GM20000 (cell line): Measurements from ENCODE around the gene PMM1.
A peak's percentile ranks its signal among the peaks of the same experiment; 100 is the strongest.
"Not testable (repeated sequence)": the region's sequence is repeated elsewhere in the genome, so short reads cannot be mapped to it uniquely, and the experiment has no call there.

Source experiments
- DNase-seq: peaks from one replicate; pipeline ENCODE4 v3.0.0; 2012; ENCODE audit warnings: low spot score
- CTCF ChIP-seq: IDR thresholded peaks from 2 replicates; pipeline ENCODE4 v1.5.1; 2012; ENCODE audit warnings: mild to moderate bottlenecking, control low read depth; ENCODE audit errors: extremely low read depth, missing control alignments

The PMM1 gene

GRCh38 chr22:41578114-41578513, 11.5 kb downstream of the PMM1 start:
- DNase-seq, result no peak
- TF ChIP-seq CTCF, result no peak

- TF ChIP-seq CTCF, result peak; percentile 55
- DNase-seq, result peak; percentile 65
Observed at GRCh38 chr22:41576877-41577276, 12.8 kb downstream of the PMM1 start.

- TF ChIP-seq CTCF, result no peak
- no peak for DNase-seq
Observed at GRCh38 chr22:41575533-41575932, 14.1 kb downstream of the PMM1 start.

GRCh38 chr22:41574847-41575381, 14.7 kb downstream of the PMM1 start:
- no peak for TF ChIP-seq CTCF
- no peak for DNase-seq

GRCh38 chr22:41573677-41574076, 16.0 kb downstream of the PMM1 start:
- DNase-seq, result no peak
- TF ChIP-seq CTCF, result no peak

- DNase-seq, result not testable (repeated sequence)
Observed at GRCh38 chr22:41572305-41572704, 17.3 kb downstream of the PMM1 start.

GRCh38 chr22:41571786-41572185, 17.9 kb downstream of the PMM1 start:
- TF ChIP-seq CTCF, result no peak
- DNase-seq, result no peak

GRCh38 chr22:41570221-41570620, 19.4 kb downstream of the PMM1 start:
- TF ChIP-seq CTCF, result no peak

More at GRCh38 chr22:41570221-41570620, 19.4 kb downstream of the PMM1 start:
- no peak for DNase-seq
